GM13977 (cell line): ENCODE results near the gene SLIT1.

Experiments
- DNase-seq: peaks from one replicate; pipeline ENCODE4 v3.0.0; 2012; ENCODE audit warnings: low spot score
- CTCF ChIP-seq: IDR thresholded peaks from 2 replicates; pipeline ENCODE4 v1.5.1; 2012; ENCODE audit warnings: mild to moderate bottlenecking, control low read depth; ENCODE audit not compliant: insufficient read depth; ENCODE audit errors: extremely low read depth, missing control alignments
- in situ Hi-C: fragments of 300-500 bp; cut with MboI; formaldehyde crosslinking; loops from one replicate; pipeline ENCODE4 v1.12.0; 2022; ENCODE audit warnings: low sequenced_read_pairs, low pct_unique_long_range_greater_than_20kb, mixed read lengths, inconsistent platforms; ENCODE audit not compliant: unreplicated experiment

The SLIT1 gene

GRCh38 chr10:97195706-97196222 lies 10.0 kb upstream of the SLIT1 start:
- TF ChIP-seq CTCF = no peak
- no peak for DNase-seq
- in situ Hi-C loops = no loop called here

GRCh38 chr10:97192952-97193435 lies 7.2 kb upstream of the SLIT1 start:
- DNase-seq = no peak
- no peak for TF ChIP-seq CTCF
- in situ Hi-C loops = no loop called here

GRCh38 chr10:97190450-97190849 lies 4.7 kb upstream of the SLIT1 start:
- TF ChIP-seq CTCF = no peak
- in situ Hi-C loops = no loop called here
- DNase-seq = no peak

GRCh38 chr10:97188261-97188711 lies 2.5 kb upstream of the SLIT1 start:
- in situ Hi-C loops = no loop called here
- TF ChIP-seq CTCF = no peak

GRCh38 chr10:97186911-97187310 lies 1.2 kb upstream of the SLIT1 start:
- no peak for TF ChIP-seq CTCF
- no peak for DNase-seq
- in situ Hi-C loops = no loop called here

More at GRCh38 chr10:97188261-97188711, 2.5 kb upstream of the SLIT1 start:
- no peak for DNase-seq

- TF ChIP-seq CTCF = no peak
- no peak for DNase-seq
- in situ Hi-C loops = no loop called here
These were observed 811 bp downstream of the SLIT1 start for GRCh38 chr10:97184971-97185325.

- in situ Hi-C loops = no loop called here
- DNase-seq = no peak
- TF ChIP-seq CTCF = no peak
These were observed 2.4 kb downstream of the SLIT1 start for GRCh38 chr10:97183314-97183713.
